OCI-LY1 (cell line): ENCODE data around the gene FOXC1.

Source experiments
- H2AFZ ChIP-seq: fragments of 200-600 bp; sonication (generic), shearing (Covaris generic); 2 replicates; pipeline ENCODE4 v1.6.0; 2014; ENCODE audit warnings: antibody characterized with exemption, mild to moderate bottlenecking, low read length
- H3F3A ChIP-seq: fragments of 200-600 bp; sonication (generic), shearing (Covaris generic); 2 replicates; pipeline ENCODE4 v1.6.0; 2014; ENCODE audit warnings: mild to moderate bottlenecking, antibody characterized with exemption, low read length, moderate library complexity; ENCODE audit not compliant: insufficient read depth
- H3K27ac ChIP-seq: fragments of 200-600 bp; sonication (generic); 2 replicates; pipeline ENCODE4 v1.5.1; 2014; ENCODE audit warnings: low read length, mixed run types, mild to moderate bottlenecking, low read depth; ENCODE audit not compliant: poor library complexity, severe bottlenecking
- H3K27me3 ChIP-seq: fragments of 200-600 bp; sonication (generic); 2 replicates; pipeline ENCODE4 v1.6.0; 2014; ENCODE audit warnings: antibody characterized with exemption, mild to moderate bottlenecking, low read length, moderate library complexity; ENCODE audit not compliant: insufficient read depth
- H3K36me3 ChIP-seq: fragments of 200-600 bp; sonication (generic); 2 replicates; pipeline ENCODE4 v1.6.1; 2014; ENCODE audit warnings: mild to moderate bottlenecking, antibody characterized with exemption, low read length, moderate library complexity, mixed read lengths; ENCODE audit not compliant: insufficient read depth
- H3K4me1 ChIP-seq: fragments of 200-600 bp; sonication (generic); 2 replicates; pipeline ENCODE4 v1.5.1; 2014; ENCODE audit warnings: mild to moderate bottlenecking, low read length, moderate library complexity; ENCODE audit not compliant: insufficient read depth, severe bottlenecking
- H3K4me2 ChIP-seq: fragments of 200-600 bp; sonication (generic), shearing (Covaris generic); 2 replicates; pipeline ENCODE4 v1.6.1; 2014; ENCODE audit warnings: low read length
- H3K4me3 ChIP-seq: fragments of 200-600 bp; sonication (generic); 2 replicates; pipeline ENCODE4 v1.5.1; 2014; ENCODE audit warnings: low read length, low read depth, mild to moderate bottlenecking, mixed read lengths; ENCODE audit not compliant: poor library complexity, severe bottlenecking
- H3K79me2 ChIP-seq: fragments of 200-600 bp; shearing (Covaris generic); 2 replicates; pipeline ENCODE4 v1.6.1; 2016; ENCODE audit warnings: mixed run types, low read length, mixed read lengths; ENCODE audit not compliant: insufficient read depth
- H3K9ac ChIP-seq: fragments of 200-600 bp; sonication (generic), shearing (Covaris generic); 2 replicates; pipeline ENCODE4 v1.6.1; 2014; ENCODE audit warnings: mild to moderate bottlenecking, low read length, mixed read lengths
- H3K9me2 ChIP-seq: fragments of 200-600 bp; sonication (generic), shearing (Covaris generic); 2 replicates; pipeline ENCODE4 v1.6.1; 2014; ENCODE audit warnings: low read depth, mild to moderate bottlenecking, low read length, mixed read lengths
- H3K9me3 ChIP-seq: fragments of 200-600 bp; shearing (Covaris generic); 2 replicates; pipeline ENCODE4 v1.6.1; 2014; ENCODE audit warnings: low read length, mixed read lengths
- H4K20me1 ChIP-seq: fragments of 200-600 bp; sonication (generic), shearing (Covaris generic); 2 replicates; pipeline ENCODE4 v1.6.0; 2016; ENCODE audit warnings: mild to moderate bottlenecking, low read length; ENCODE audit not compliant: insufficient read depth
- CTCF ChIP-seq: fragments of 200-600 bp; sonication (generic), shearing (Covaris generic); IDR thresholded peaks from 2 replicates; pipeline ENCODE4 v1.5.1; 2017; ENCODE audit warnings: mild to moderate bottlenecking, antibody characterized with exemption, low read length, moderate library complexity, mixed read lengths
- EZH2 ChIP-seq: fragments of 200-600 bp; sonication (generic), shearing (Covaris generic); IDR thresholded peaks from 2 replicates; pipeline ENCODE4 v1.8.0; 2017; ENCODE audit warnings: borderline replicate concordance, mixed run types, mild to moderate bottlenecking, antibody characterized with exemption, low read length, moderate library complexity, mixed read lengths

The FOXC1 gene

GRCh38 chr6:1589208-1589607, 20.5 kb upstream of the FOXC1 start:
- no peak overlapping the region for H3K9ac ChIP-seq
- no peak overlapping the region for H3K4me2 ChIP-seq
- no peaks in the 10 kb centered on the region for H3K9me2 ChIP-seq
- H3K36me3 ChIP-seq = no peaks in the 10 kb centered on the region
- H4K20me1 ChIP-seq = no peaks in the 10 kb centered on the region
- no peak for TF ChIP-seq EZH2
- no peak for TF ChIP-seq CTCF
- no peak overlapping the region for H2AFZ ChIP-seq
- no peak overlapping the region for H3K4me3 ChIP-seq
- no peak overlapping the region for H3K27ac ChIP-seq
- H3K4me1 ChIP-seq = no peaks in the 10 kb centered on the region
- H3F3A ChIP-seq = no peaks in the 10 kb centered on the region
- H3K79me2 ChIP-seq = no peaks in the 10 kb centered on the region
- H3K9me3 ChIP-seq = no peaks in the 10 kb centered on the region
- peaks cover 10% of the 10 kb centered on the region; the same call in 1 of the 2 replicates for H3K27me3 ChIP-seq

GRCh38 chr6:1590580-1590979, 19.1 kb upstream of the FOXC1 start:
- Histone ChIP-seq H3K27ac (no peak overlapping the region), H3K36me3 (no peaks in the 10 kb centered on the region), H3K4me1 (no peaks in the 10 kb centered on the region), H3K9ac (no peak overlapping the region), H3K9me3 (no peaks in the 10 kb centered on the region), H3K27me3 (peaks cover 10% of the 10 kb centered on the region; the same call in 1 of the 2 replicates), H2AFZ (no peak overlapping the region), H3K4me2 (no peak overlapping the region), H4K20me1 (no peaks in the 10 kb centered on the region), H3F3A (no peaks in the 10 kb centered on the region), H3K79me2 (no peaks in the 10 kb centered on the region), H3K9me2 (no peaks in the 10 kb centered on the region), H3K4me3 (no peak overlapping the region)
- no peak for TF ChIP-seq CTCF
- no peak for TF ChIP-seq EZH2

GRCh38 chr6:1591243-1591642, 18.5 kb upstream of the FOXC1 start:
- TF ChIP-seq CTCF (no peak), EZH2 (no peak)

More at GRCh38 chr6:1591243-1591642, 18.5 kb upstream of the FOXC1 start:
- Histone ChIP-seq H3K27me3 (peaks cover 10% of the 10 kb centered on the region; the same call in 1 of the 2 replicates), H3K4me2 (no peak overlapping the region), H3K4me1 (no peaks in the 10 kb centered on the region), H4K20me1 (no peaks in the 10 kb centered on the region), H3K9me2 (no peaks in the 10 kb centered on the region), H3K36me3 (no peaks in the 10 kb centered on the region), H3K9ac (no peak overlapping the region), H2AFZ (no peak overlapping the region), H3K79me2 (no peaks in the 10 kb centered on the region), H3F3A (no peaks in the 10 kb centered on the region), H3K4me3 (no peak overlapping the region), H3K9me3 (no peaks in the 10 kb centered on the region), H3K27ac (no peak overlapping the region)
